HepG2 (cell line): Measurements from ENCODE around the gene UNC13D. TPM values are rescaled to one million over a fixed set of nuclear protein-coding genes. Genes with fewer than 3 reads are reported as not detected.
A peak's percentile ranks its signal among the peaks of the same experiment; 100 is the strongest.

ENCODE experiments used
- AHR ChIP-seq: IDR thresholded peaks from 2 replicates; pipeline ENCODE4 v1.6.1; 2018; ENCODE audit warnings: missing genetic modification reagents, missing compliant biosample characterization
- ATF1 ChIP-seq: IDR thresholded peaks from 2 replicates; pipeline ENCODE4 v1.6.1; 2016; ENCODE audit warnings: mild to moderate bottlenecking, control low read depth
- ATF7 ChIP-seq, 2 experiments: fragments of 450-650 bp in 1 of 2; sonication (generic) in 1 of 2; formaldehyde crosslinking in 1 of 2; IDR thresholded peaks; 2 replicates each; pipeline versions ENCODE4 v1.4.0 to v1.6.1; 2016 to 2020; ENCODE audit warnings: antibody characterized with exemption in 1 of 2, mild to moderate bottlenecking in 1 of 2, missing genetic modification reagents in 1 of 2
- BCL6 ChIP-seq: IDR thresholded peaks from 2 replicates; pipeline ENCODE4 v1.6.1; 2016; ENCODE audit warnings: missing genetic modification reagents, missing compliant biosample characterization
- CC2D1A ChIP-seq: sonication (generic); formaldehyde crosslinking; IDR thresholded peaks from 2 replicates; pipeline ENCODE4 v1.8.1; 2023; ENCODE audit warnings: mild to moderate bottlenecking, missing genetic modification reagents
- DPF2 ChIP-seq: sonication (generic); formaldehyde crosslinking; IDR thresholded peaks from 2 replicates; pipeline ENCODE4 v1.4.0; 2020; ENCODE audit warnings: mild to moderate bottlenecking, low read depth, missing genetic modification reagents, borderline replicate concordance
- FOXA3 ChIP-seq: IDR thresholded peaks from 2 replicates; pipeline ENCODE4 v1.6.1; 2016; ENCODE audit warnings: missing genetic modification reagents, missing compliant biosample characterization
- NFE2L2 ChIP-seq: fragments of 150-350 bp; IDR thresholded peaks from 2 replicates; pipeline ENCODE4 v1.6.1; 2014; ENCODE audit warnings: low read length
- NFKBIZ ChIP-seq: IDR thresholded peaks from 2 replicates; pipeline ENCODE4 v1.6.1; 2018; ENCODE audit warnings: missing genetic modification reagents, missing compliant biosample characterization
- RARG ChIP-seq: sonication (generic); formaldehyde crosslinking; IDR thresholded peaks from 2 replicates; pipeline ENCODE4 v1.4.0; 2020; ENCODE audit warnings: low read depth, mild to moderate bottlenecking, missing genetic modification reagents
- RCOR2 ChIP-seq: IDR thresholded peaks from 2 replicates; pipeline ENCODE4 v1.6.1; 2016; ENCODE audit warnings: missing biosample characterization, missing genetic modification reagents
- REPIN1 ChIP-seq: sonication (generic); formaldehyde crosslinking; IDR thresholded peaks from 2 replicates; pipeline ENCODE4 v1.8.0; 2022; ENCODE audit warnings: missing genetic modification reagents, low read depth, mild to moderate bottlenecking, borderline replicate concordance
- SIN3A ChIP-seq: IDR thresholded peaks from 2 replicates; pipeline ENCODE4 v1.6.1; 2011; ENCODE audit warnings: low read depth, mild to moderate bottlenecking, control low read depth, low read length, borderline replicate concordance
- SNAI1 ChIP-seq: sonication (generic); formaldehyde crosslinking; IDR thresholded peaks from 2 replicates; pipeline ENCODE4 v1.5.0; 2020; ENCODE audit warnings: mild to moderate bottlenecking, missing genetic modification reagents, borderline replicate concordance
- SNRNP70 ChIP-seq: fragments of 200-400 bp; formaldehyde crosslinking; IDR thresholded peaks from 2 replicates; pipeline ENCODE4 v1.6.1; 2017; ENCODE audit warnings: mild to moderate bottlenecking, low read depth, low read length, moderate library complexity
- SP1 ChIP-seq, 2 experiments: fragments of 450-650 bp in 1 of 2; sonication (generic) in 1 of 2; formaldehyde crosslinking in 1 of 2; IDR thresholded peaks; 2 replicates each; pipeline versions ENCODE4 v1.4.0 to v1.6.1; 2016 to 2020; ENCODE audit warnings: missing genetic modification reagents in 1 of 2
- TFE3 ChIP-seq: IDR thresholded peaks from 2 replicates; pipeline ENCODE4 v1.6.1; 2016
- TP53 ChIP-seq: sonication (generic); formaldehyde crosslinking; conservative IDR thresholded peaks from 2 replicates; pipeline ENCODE4 v1.4.0; 2020; ENCODE audit warnings: missing genetic modification reagents
- ZEB1 ChIP-seq: IDR thresholded peaks from 2 replicates; pipeline ENCODE4 v1.6.1; 2012; ENCODE audit warnings: mild to moderate bottlenecking, low read depth, inconsistent platforms; ENCODE audit not compliant: insufficient replicate concordance
- ZNF160 ChIP-seq: sonication (generic); formaldehyde crosslinking; IDR thresholded peaks from 2 replicates; pipeline ENCODE4 v1.8.0; 2022; ENCODE audit warnings: mild to moderate bottlenecking, inconsistent platforms, missing genetic modification reagents
- ZNF296 ChIP-seq: sonication (generic); formaldehyde crosslinking; conservative IDR thresholded peaks from 2 replicates; pipeline ENCODE4 v1.5.0; 2020; ENCODE audit warnings: mild to moderate bottlenecking, missing genetic modification reagents
- ZNF556 ChIP-seq: sonication (generic); formaldehyde crosslinking; IDR thresholded peaks from 2 replicates; pipeline ENCODE4 v1.4.0; 2020; ENCODE audit warnings: mild to moderate bottlenecking, missing genetic modification reagents, borderline replicate concordance
- ZNF558 ChIP-seq: sonication (generic); formaldehyde crosslinking; IDR thresholded peaks from 2 replicates; pipeline ENCODE4 v1.9.0; 2022; ENCODE audit warnings: mild to moderate bottlenecking, missing genetic modification reagents, borderline replicate concordance
- ZNF703 ChIP-seq: sonication (generic); formaldehyde crosslinking; IDR thresholded peaks from 2 replicates; pipeline ENCODE4 v1.5.1; 2020; ENCODE audit warnings: missing genetic modification reagents, mild to moderate bottlenecking, moderate library complexity, borderline replicate concordance
- ZNF780A ChIP-seq: sonication (generic); formaldehyde crosslinking; IDR thresholded peaks from 2 replicates; pipeline ENCODE4 v1.8.0; 2022; ENCODE audit warnings: mild to moderate bottlenecking, missing genetic modification reagents, moderate library complexity
- ZSCAN22 ChIP-seq: sonication (generic); formaldehyde crosslinking; IDR thresholded peaks from 2 replicates; pipeline ENCODE4 v1.4.0; 2020; ENCODE audit warnings: mild to moderate bottlenecking, missing genetic modification reagents
- polyA plus RNA-seq, 8 experiments: library from polyadenylated mRNA; depleted of rRNA in 3 of 8; stranded (reverse) in 7 of 8; unstranded in 1 of 8; fragments of >200 nt; fragmentation: Illumina TruSeq in 4 of 8; extraction: Trizol in 4 of 8; gene quantifications; 2 replicates each; pipeline versions ENCODE4 v1.2.1 to v1.2.3, GENCODE V29; 2011 to 2016; ENCODE audit warnings: low read depth in 4 of 8, missing spikeins in 1 of 8, mixed read lengths in 1 of 8; ENCODE audit not compliant: insufficient read depth in 1 of 8
- total RNA-seq, 5 experiments: library from RNA; depleted of rRNA; stranded (reverse); fragments of >200 nt; fragmentation: Illumina TruSeq; extraction: Trizol; gene quantifications; 2 replicates each; pipeline ENCODE4 v1.2.3, GENCODE V29; 2016; ENCODE audit warnings: low read depth in 1 of 5
- TF ChIP-seq, protein P1 (sequence below): sonication (generic); formaldehyde crosslinking; IDR thresholded peaks from 2 replicates; pipeline ENCODE4 v1.5.0; 2020; ENCODE audit warnings: mild to moderate bottlenecking, missing genetic modification reagents
- TF ChIP-seq, protein P2 (sequence below): IDR thresholded peaks from 2 replicates; pipeline ENCODE4 v1.6.1; 2016; ENCODE audit warnings: low read depth, control low read depth

UNC13D gene
- total and polyA plus RNA-seq, 2 of the 13 experiments (the other 11 are each of a cell fraction or from before 2014, with no cell fraction given), result 29.7 to 42.7 TPM

GRCh38 chr17:75877752-75878173 is 33.6 kb upstream of the UNC13D start (continued):
- TF ChIP-seq ZEB1 (no peak), NFKBIZ (CRISPR knock-in tag) (no peak), ZNF780A (CRISPR knock-in tag) (no peak), BCL6 (CRISPR knock-in tag) (peak; percentile 20; the same call in 1 of the 2 replicates), SP1 (IDR thresholded peaks at IDR 0.05) (no peak), SP1 (CRISPR knock-in tag; IDR thresholded peaks at IDR 0.05) (peak; percentile 16), REPIN1 (CRISPR knock-in tag) (no peak; the same call in 1 of the 2 replicates), ZNF160 (CRISPR knock-in tag) (peak; percentile 76), SNAI1 (CRISPR knock-in tag) (no peak), RCOR2 (CRISPR knock-in tag) (no peak), RARG (CRISPR knock-in tag) (0 out of 2 replicates have a peak, but pooled peaks have one; percentile 95), ZSCAN22 (CRISPR knock-in tag) (peak; percentile 9; the same call in 1 of the 2 replicates), SIN3A (peak; percentile 24; the same call in 1 of the 2 replicates), FOXA3 (CRISPR knock-in tag) (no peak), ZNF296 (no peak; the same call in 1 of the 2 replicates), ZNF558 (peak; percentile 29; the same call in 1 of the 2 replicates), ZNF556 (CRISPR knock-in tag) (peak; percentile 86; the same call in 1 of the 2 replicates), NFE2L2 (no peak), TFE3 (CRISPR knock-in tag) (no peak), ATF1 (CRISPR knock-in tag) (no peak), DPF2 (CRISPR knock-in tag) (0 out of 2 replicates have a peak, but pooled peaks have one; percentile 49), ATF7 (IDR thresholded peaks at IDR 0.05) (no peak), ATF7 (CRISPR knock-in tag; IDR thresholded peaks at IDR 0.05) (peak; percentile 69; the same call in 1 of the 2 replicates), ZNF703 (CRISPR knock-in tag) (no peak), TP53 (CRISPR knock-in tag) (0 out of 2 replicates have a peak, but pooled peaks have one; percentile 53), CC2D1A (no peak), SNRNP70 (no peak), AHR (CRISPR knock-in tag) (no peak)
- TF ChIP-seq, protein P1, sequence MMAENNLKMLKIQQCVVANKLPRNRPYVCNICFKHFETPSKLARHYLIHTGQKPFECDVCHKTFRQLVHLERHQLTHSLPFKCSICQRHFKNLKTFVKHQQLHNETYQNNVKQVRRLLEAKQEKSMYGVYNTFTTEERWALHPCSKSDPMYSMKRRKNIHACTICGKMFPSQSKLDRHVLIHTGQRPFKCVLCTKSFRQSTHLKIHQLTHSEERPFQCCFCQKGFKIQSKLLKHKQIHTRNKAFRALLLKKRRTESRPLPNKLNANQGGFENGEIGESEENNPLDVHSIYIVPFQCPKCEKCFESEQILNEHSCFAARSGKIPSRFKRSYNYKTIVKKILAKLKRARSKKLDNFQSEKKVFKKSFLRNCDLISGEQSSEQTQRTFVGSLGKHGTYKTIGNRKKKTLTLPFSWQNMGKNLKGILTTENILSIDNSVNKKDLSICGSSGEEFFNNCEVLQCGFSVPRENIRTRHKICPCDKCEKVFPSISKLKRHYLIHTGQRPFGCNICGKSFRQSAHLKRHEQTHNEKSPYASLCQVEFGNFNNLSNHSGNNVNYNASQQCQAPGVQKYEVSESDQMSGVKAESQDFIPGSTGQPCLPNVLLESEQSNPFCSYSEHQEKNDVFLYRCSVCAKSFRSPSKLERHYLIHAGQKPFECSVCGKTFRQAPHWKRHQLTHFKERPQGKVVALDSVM (CRISPR knock-in tag), result no peak; the same call in 1 of the 2 replicates
- TF ChIP-seq, protein P2, sequence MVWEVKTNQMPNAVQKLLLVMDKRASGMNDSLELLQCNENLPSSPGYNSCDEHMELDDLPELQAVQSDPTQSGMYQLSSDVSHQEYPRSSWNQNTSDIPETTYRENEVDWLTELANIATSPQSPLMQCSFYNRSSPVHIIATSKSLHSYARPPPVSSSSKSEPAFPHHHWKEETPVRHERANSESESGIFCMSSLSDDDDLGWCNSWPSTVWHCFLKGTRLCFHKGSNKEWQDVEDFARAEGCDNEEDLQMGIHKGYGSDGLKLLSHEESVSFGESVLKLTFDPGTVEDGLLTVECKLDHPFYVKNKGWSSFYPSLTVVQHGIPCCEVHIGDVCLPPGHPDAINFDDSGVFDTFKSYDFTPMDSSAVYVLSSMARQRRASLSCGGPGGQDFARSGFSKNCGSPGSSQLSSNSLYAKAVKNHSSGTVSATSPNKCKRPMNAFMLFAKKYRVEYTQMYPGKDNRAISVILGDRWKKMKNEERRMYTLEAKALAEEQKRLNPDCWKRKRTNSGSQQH (CRISPR knock-in tag), result no peak; the same call in 1 of the 2 replicates
